WTC11 (cell line): ENCODE results near the gene SEC22A. TPM values are rescaled to one million over a fixed set of nuclear protein-coding genes. Genes with fewer than 3 reads are reported as not detected.

Experiments used
- ATAC-seq: fragments of 200-7000 bp; cut with Tn5 transposase; 2 replicates; pipeline ENCODE4 v1.10.0; 2021; ENCODE audit warnings: mild to moderate bottlenecking, moderate library complexity
- CTCF ChIA-PET: fragments of 300-600 bp; sonication (Branson Sonifier 250); formaldehyde crosslinking; loops from one replicate; lab custom pipeline; 2021; ENCODE audit warnings: antibody characterized with exemption; lab: Charles Lee
- POLR2A ChIA-PET: fragments of 350-600 bp; sonication (Branson Sonifier 250); formaldehyde crosslinking; loops from one replicate; lab custom pipeline; 2021; ENCODE audit warnings: antibody characterized with exemption; lab: Charles Lee
- DNase-seq: peaks from one replicate; pipeline ENCODE4 v3.0.0; 2021; ENCODE audit warnings: low spot score
- H3K27ac Mint-ChIP-seq: 2 replicates; pipeline ENCODE4 v1.8.0; 2021; ENCODE audit warnings: mixed read lengths
- H3K27me3 Mint-ChIP-seq: 2 replicates; pipeline ENCODE4 v1.8.0; 2021; ENCODE audit warnings: low read depth, mild to moderate bottlenecking, moderate library complexity, mixed read lengths
- H3K36me3 Mint-ChIP-seq: 2 replicates; pipeline ENCODE4 v1.8.0; 2021; ENCODE audit warnings: mixed read lengths
- H3K4me1 Mint-ChIP-seq: 2 replicates; pipeline ENCODE4 v1.8.0; 2022; ENCODE audit warnings: mixed read lengths
- H3K4me3 Mint-ChIP-seq: 2 replicates; pipeline ENCODE4 v1.8.0; 2021; ENCODE audit warnings: mild to moderate bottlenecking, moderate library complexity, mixed read lengths
- H3K9me3 Mint-ChIP-seq: 2 replicates; pipeline ENCODE4 v1.8.0; 2021; ENCODE audit warnings: mixed read lengths
- AFF4 ChIP-seq: sonication (generic); formaldehyde crosslinking; IDR thresholded peaks from 2 replicates; pipeline ENCODE4 v1.8.1; 2023; ENCODE audit warnings: mild to moderate bottlenecking, missing genetic modification reagents, borderline replicate concordance
- AR ChIP-seq: fragments of 250-450 bp; sonication (Bioruptor Pico); IDR thresholded peaks from 2 replicates; pipeline ENCODE4 v1.9.0; 2021; ENCODE audit warnings: mild to moderate bottlenecking
- ATF1 ChIP-seq: sonication (generic); formaldehyde crosslinking; IDR thresholded peaks from 2 replicates; pipeline ENCODE4 v1.8.1; 2023; ENCODE audit warnings: mild to moderate bottlenecking, moderate library complexity, missing genetic modification reagents
- ATF2 ChIP-seq: sonication (generic); formaldehyde crosslinking; IDR thresholded peaks from 2 replicates; pipeline ENCODE4 v1.8.1; 2022; ENCODE audit warnings: low read depth, missing genetic modification reagents, borderline replicate concordance
- ATF3 ChIP-seq: sonication (generic); formaldehyde crosslinking; conservative IDR thresholded peaks from 2 replicates; pipeline ENCODE4 v1.8.1; 2022; ENCODE audit warnings: mild to moderate bottlenecking, missing genetic modification reagents
- E2F1 ChIP-seq: sonication (generic); formaldehyde crosslinking; IDR thresholded peaks from 2 replicates; pipeline ENCODE4 v1.8.0; 2022; ENCODE audit warnings: mild to moderate bottlenecking, missing genetic modification reagents
- E2F4 ChIP-seq: sonication (generic); formaldehyde crosslinking; IDR thresholded peaks from 2 replicates; pipeline ENCODE4 v1.8.1; 2022; ENCODE audit warnings: low read depth, mild to moderate bottlenecking, moderate library complexity, missing genetic modification reagents, borderline replicate concordance
- ELF4 ChIP-seq: sonication (generic); formaldehyde crosslinking; IDR thresholded peaks from 2 replicates; pipeline ENCODE4 v1.8.1; 2022; ENCODE audit warnings: low read depth, mild to moderate bottlenecking, moderate library complexity, missing genetic modification reagents
- GRHL2 ChIP-seq: fragments of 250-450 bp; sonication (Bioruptor Pico); IDR thresholded peaks from 2 replicates; pipeline ENCODE4 v1.8.0; 2022; ENCODE audit warnings: mild to moderate bottlenecking, moderate library complexity; ENCODE audit not compliant: insufficient replicate concordance, severe bottlenecking
- HMGA2 ChIP-seq: fragments of 250-450 bp; sonication (Bioruptor Pico); IDR thresholded peaks from 2 replicates; pipeline ENCODE4 v1.4.0; 2021; ENCODE audit warnings: mild to moderate bottlenecking, moderate library complexity
- JAZF1 ChIP-seq: fragments of 250-450 bp; sonication (Bioruptor Pico); IDR thresholded peaks from 2 replicates; pipeline ENCODE4 v1.9.0; 2021; ENCODE audit warnings: moderate library complexity, mild to moderate bottlenecking, inconsistent platforms
- JUN ChIP-seq: sonication (generic); formaldehyde crosslinking; IDR thresholded peaks from 2 replicates; pipeline ENCODE4 v1.8.0; 2023; ENCODE audit warnings: mild to moderate bottlenecking, missing genetic modification reagents
- MYBL2 ChIP-seq: sonication (generic); formaldehyde crosslinking; IDR thresholded peaks from 2 replicates; pipeline ENCODE4 v1.8.1; 2023; ENCODE audit warnings: mild to moderate bottlenecking, moderate library complexity, missing genetic modification reagents
- PREB ChIP-seq: sonication (generic); formaldehyde crosslinking; IDR thresholded peaks from 2 replicates; pipeline ENCODE4 v1.8.1; 2022; ENCODE audit warnings: mild to moderate bottlenecking, missing genetic modification reagents, moderate library complexity, borderline replicate concordance
- ZNF138 ChIP-seq: sonication (generic); formaldehyde crosslinking; conservative IDR thresholded peaks from 2 replicates; pipeline ENCODE4 v1.8.1; 2022; ENCODE audit warnings: mild to moderate bottlenecking, moderate library complexity, missing genetic modification reagents
- ZNF232 ChIP-seq: sonication (generic); formaldehyde crosslinking; IDR thresholded peaks from 2 replicates; pipeline ENCODE4 v1.8.0; 2022; ENCODE audit warnings: mild to moderate bottlenecking, missing genetic modification reagents
- ZNF263 ChIP-seq: sonication (generic); formaldehyde crosslinking; IDR thresholded peaks from 2 replicates; pipeline ENCODE4 v1.8.1; 2022; ENCODE audit warnings: low read depth, mild to moderate bottlenecking, moderate library complexity, missing genetic modification reagents
- ZNF425 ChIP-seq: fragments of 250-450 bp; sonication (Bioruptor Pico); conservative IDR thresholded peaks from 2 replicates; pipeline ENCODE4 v1.9.0; 2021; ENCODE audit warnings: mild to moderate bottlenecking
- total RNA-seq: library from RNA; stranded (reverse); gene quantifications from 3 replicates; pipeline ENCODE4 v1.2.3, GENCODE V29; 2021

The SEC22A gene
- total RNA-seq, 1 experiment from 2014 or later: 12.6 TPM

GRCh38 chr3:123321806-123322205 lies 120.1 kb downstream of the SEC22A start (continued):
- TF ChIP-seq E2F4 (CRISPR knock-in tag): no peak
- TF ChIP-seq MYBL2: no peak
- no peak for TF ChIP-seq ZNF138
- no peak for TF ChIP-seq ZNF232 (CRISPR knock-in tag)
- no peak for TF ChIP-seq ELF4 (CRISPR knock-in tag)
- TF ChIP-seq ATF1 (CRISPR knock-in tag): no peak
- TF ChIP-seq ZNF263 (CRISPR knock-in tag): no peak
- TF ChIP-seq HMGA2 (CRISPR knock-in tag): no peak
- no peak for TF ChIP-seq AR
- TF ChIP-seq ATF2 (CRISPR knock-in tag): no peak
- no peak for TF ChIP-seq GRHL2 (CRISPR knock-in tag)
- TF ChIP-seq JAZF1 (CRISPR knock-in tag): no peak
- TF ChIP-seq ZNF425 (CRISPR knock-in tag): no peak
- no peak for TF ChIP-seq E2F1 (CRISPR knock-in tag)
- TF ChIP-seq, all 79 proteins: peak for 0

- CTCF ChIA-PET: interaction anchor here (1.0 to 3.2 kb wide), 6 partner anchors 8 to 166 kb away, joined by 3 to 13 read pairs (median 6); no protein-coding TSS in a partner anchor
- ATAC-seq (no peak), DNase-seq (no peak)
- POLR2A ChIA-PET: interaction anchor here (1.6 kb wide), 1 partner anchor 7 kb away, joined by 4 read pairs; no protein-coding TSS in a partner anchor
- no peak overlapping the region for H3K4me3 Mint-ChIP-seq
- H3K36me3 Mint-ChIP-seq: peaks cover 3% of the 10 kb centered on the region; the same call in 1 of the 2 replicates
- no peaks in the 10 kb centered on the region for H3K27me3 Mint-ChIP-seq
- no peak overlapping the region for H3K27ac Mint-ChIP-seq
- H3K4me1 Mint-ChIP-seq: peaks cover 61% of the 10 kb centered on the region
- H3K9me3 Mint-ChIP-seq: peaks cover 3% of the 10 kb centered on the region; the same call in 1 of the 2 replicates
- TF ChIP-seq AFF4 (CRISPR knock-in tag) (no peak), JUN (CRISPR knock-in tag) (no peak), PREB (CRISPR knock-in tag) (no peak), ATF3 (CRISPR knock-in tag) (no peak), E2F4 (CRISPR knock-in tag) (no peak)
These were observed 121.1 kb downstream of the SEC22A start for GRCh38 chr3:123322866-123323265.
